GM18909 (cell line): ENCODE data around the gene MED27.

Source experiments
- ATAC-seq: cut with Tn5 transposase; IDR thresholded peaks from one replicate; pipeline ENCODE4 v1.9.1; 2021; ENCODE audit warnings: mild to moderate bottlenecking; ENCODE audit not compliant: unreplicated experiment, poor library complexity

The MED27 gene

DNA sequence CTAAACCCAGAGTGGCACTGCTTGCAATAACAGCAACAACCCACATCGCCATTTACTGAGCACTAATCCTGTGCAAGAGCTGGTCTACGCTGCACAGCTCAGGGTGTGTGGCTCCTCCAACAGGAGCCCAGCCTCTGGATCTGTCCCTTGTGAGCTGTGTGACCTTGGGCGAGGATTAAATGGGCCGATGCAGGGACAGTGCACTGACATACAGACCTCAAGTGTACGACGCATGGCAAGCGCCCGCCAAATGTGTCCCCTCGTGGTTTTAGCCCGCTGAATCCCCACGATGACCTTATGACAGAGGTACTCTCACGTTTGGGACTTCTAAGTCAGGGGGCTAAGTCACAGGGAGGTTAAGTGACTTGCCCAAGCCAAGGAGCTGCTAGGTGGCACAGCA lies 209.5 kb downstream of the MED27 start:
- no peak for ATAC-seq

DNA sequence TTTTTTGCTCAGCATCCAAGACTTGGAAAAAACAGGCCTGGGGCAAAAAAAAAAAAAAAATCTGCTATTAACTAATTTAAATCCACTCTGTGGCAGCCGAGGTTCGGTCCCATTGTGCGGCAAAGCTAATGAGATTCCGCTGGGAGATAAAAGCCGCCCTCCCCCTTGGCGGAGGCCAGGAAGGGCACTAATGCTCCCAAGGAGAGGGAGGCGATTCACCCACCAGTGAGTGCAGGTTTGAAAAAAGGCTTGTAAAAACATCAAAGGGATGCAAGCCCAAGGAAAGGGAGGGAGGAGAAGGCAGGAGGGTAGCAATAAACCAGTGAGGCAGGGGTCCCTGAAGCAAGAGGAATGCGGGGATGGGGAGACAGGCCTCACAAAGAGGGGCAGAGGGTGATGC lies 210.3 kb downstream of the MED27 start:
- ATAC-seq, result no peak

DNA sequence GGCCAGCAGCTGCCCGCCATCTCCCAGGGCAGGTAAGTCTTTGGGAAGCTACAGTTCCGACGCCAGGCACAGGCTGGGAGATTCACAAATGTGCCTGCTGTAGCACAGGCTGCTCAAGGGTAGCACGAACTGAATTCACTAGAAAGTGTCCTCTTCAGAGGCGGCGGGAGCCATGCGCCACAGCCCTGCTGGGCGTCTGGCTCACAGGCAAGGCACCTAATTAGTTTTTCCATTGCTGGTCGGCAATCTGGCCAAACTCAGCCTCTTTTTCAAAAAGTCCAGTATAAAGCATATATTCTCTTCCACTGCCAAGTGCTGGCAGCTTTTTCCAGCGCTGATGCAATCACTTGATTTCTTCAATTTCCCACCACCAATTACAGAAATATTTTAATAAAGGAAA lies 210.9 kb downstream of the MED27 start:
- no peak for ATAC-seq

DNA sequence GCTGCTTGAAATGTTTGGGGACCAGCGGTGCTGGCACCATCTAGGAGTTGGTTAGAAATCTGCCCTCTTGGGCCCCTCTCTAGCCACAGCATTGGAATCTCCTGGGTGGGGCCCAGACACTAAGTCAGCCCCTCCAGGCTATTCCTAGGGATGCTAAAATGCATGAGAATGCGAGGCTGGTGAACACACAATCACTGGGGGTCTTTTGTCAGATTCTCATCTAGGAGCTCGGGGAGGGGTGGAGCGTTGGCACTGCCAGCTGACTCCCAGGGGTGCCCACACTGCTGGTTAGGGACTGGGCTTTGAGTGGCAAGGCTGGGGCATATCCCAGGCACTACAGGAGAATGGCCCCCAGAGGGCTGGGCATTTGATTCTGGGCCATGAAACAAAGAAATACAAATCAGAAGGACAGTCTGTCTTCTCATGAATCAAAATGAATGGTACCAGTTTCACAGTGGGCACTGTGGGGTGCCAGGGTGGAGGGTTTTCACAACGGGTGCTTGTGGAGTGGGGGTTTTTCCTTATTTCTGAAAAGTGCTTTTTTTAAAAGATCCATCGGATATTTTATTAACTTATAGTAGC lies 212.0 kb downstream of the MED27 start:
- ATAC-seq, result no peak

DNA sequence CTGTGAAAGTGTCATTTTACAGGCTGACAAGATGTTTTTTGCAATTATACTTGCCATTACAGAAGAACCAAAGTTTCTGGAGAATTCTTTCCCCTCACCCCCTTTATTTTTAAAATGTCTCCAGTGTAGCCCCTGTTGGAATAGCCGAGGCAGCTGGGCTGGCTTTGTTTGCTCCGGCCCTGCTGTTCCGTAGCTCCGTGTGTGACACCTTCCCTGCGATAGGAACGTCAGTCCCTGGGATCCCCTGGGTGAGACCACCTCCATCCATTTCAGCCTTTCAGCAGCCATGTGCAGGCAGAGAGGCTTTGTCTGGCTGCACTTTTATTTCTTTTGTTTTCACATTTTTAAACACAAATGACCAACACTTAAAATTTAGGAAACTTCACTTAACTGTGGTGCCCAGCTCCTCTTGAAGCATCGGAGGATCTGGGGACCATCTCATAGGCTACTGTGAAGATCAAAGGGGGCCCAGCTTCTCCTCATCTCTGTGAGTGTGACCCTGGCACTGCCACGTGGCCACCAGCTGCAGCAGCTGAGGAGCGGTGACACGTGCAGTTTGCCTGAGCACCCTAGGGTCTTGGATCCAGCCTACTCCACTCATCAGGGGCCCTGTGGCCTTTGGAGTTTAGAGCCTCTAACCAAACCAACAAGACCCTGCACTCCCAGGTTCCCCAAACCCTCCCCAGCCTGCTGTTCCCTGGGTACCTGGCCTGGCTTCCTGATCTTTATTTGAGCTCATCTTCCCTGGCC lies 214.0 kb downstream of the MED27 start:
- ATAC-seq, result no peak

DNA sequence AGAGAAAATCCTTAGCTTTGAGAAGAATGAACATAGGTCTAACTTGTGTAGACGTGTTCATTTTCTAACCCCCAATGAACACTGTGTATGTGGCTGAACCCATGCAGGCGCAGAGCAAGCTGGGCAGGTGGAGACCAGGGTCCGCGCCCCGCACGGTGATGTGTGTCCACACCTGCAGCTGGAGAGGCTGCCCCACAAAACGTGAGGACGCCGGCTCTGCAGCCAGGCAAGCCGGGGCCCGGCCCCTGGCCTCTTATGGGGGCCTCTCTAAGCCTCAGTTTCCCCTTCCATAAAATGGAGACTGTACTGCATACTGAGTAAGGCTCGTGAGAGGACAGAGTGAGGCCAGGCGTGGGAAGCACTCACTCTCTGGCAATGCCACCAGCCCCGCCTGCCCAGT lies 215.1 kb downstream of the MED27 start:
- no peak for ATAC-seq

DNA sequence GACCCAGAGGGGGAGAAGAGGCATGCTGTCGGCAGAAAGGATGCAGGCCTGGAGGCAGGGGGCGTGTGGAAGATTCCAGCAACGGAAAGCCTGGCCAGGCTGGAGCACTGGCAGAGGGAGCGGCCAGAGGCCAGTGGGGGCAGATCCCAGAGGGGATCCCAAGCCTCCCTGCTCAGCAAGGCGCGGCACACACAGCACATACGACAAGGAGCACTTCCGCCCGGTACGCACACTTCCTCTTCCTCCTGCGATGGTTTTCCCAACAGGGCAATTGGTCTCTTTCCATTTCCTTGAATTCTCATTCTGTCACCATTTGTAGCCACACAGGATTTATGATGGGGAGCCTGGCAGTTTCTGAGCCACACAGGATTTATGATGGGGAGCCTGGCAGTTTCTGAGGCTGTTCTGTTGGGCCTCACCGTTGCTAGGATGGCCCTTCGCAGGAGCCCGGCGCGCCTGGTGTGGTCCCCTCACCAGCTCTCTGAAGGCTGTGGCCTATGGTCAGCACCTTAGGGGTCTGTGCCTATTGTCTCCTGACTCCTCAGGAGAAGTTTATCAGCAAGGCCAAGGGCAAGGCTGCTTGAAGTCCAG lies 216.3 kb downstream of the MED27 start:
- no peak for ATAC-seq

DNA sequence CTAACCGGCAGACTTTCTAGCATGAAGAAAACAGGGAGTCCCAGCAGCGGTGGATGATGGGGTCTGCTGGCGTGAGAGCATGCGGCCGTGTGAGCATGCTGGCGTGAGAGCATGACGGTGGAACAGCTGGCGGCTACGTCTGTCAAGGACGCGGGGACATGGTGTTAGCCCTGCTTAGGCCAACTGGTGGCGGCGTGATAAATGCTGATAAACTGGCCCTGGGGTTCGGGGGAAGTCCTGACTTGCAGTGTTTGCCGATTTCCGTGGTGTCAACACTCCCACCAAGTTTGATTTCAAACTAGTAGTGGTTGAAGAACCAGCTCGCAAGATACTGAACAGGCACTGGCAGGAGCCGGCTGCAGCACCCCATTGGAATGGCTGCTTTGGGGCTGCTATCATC lies 217.4 kb downstream of the MED27 start:
- no peak for ATAC-seq

DNA sequence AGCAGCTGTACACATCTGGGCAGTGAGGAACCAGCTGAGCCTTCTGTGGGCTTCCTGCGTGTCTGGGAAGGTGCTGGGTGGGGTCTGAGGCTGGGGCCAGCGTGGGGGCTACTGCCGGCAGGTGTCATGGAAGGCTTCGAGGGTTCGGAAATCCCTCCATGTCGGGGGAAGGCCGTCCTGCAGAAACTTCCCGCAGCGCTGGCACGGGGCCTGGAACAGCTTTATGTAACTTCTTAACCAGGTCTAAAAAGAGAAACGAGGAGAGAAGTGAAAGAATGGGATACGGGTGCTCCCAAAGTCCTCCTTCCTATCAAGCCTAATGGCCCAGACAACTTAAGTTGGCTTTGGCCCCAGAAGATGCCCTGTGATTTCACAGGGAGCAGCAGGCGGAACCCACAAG lies 219.2 kb downstream of the MED27 start:
- ATAC-seq, result no peak

DNA sequence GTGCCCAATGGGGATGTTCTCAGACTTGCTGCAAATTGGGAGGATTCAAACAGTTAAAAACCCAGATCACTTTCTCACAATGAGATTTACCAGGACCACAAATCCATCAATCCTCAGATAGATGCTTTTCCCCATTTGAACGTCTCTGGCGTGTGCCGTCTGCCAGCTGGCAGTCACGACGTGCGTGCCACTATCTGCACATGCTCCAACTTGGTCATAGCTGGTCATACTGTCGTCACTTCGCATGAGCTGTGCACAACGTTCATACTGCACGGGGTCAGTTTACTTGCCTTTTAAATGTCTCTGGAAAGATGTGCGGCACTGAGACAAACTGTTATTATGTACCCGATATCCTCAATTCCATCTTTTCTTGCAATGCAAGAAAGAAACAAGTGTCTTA lies 221.5 kb downstream of the MED27 start:
- no peak for ATAC-seq

DNA sequence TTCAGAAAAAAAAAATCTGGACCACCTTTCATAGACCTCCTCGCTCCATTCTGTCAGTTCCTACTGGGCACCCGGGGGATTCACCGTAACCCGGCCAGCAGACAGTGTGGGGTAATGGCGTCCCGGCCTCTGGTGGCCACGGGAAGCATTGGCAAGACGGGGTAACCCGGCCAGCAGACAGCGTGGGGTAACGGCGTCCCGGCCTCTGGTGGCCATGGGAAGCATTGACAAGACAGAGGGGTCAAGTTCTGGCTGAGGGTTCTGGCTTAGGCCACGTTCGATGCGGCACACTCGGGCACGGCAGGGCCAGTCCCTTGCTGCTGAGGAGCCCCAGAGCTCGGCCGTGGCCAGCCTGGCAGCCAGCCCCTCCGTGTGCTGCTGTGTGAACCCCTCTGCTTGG lies 223.6 kb downstream of the MED27 start:
- ATAC-seq, result no peak

DNA sequence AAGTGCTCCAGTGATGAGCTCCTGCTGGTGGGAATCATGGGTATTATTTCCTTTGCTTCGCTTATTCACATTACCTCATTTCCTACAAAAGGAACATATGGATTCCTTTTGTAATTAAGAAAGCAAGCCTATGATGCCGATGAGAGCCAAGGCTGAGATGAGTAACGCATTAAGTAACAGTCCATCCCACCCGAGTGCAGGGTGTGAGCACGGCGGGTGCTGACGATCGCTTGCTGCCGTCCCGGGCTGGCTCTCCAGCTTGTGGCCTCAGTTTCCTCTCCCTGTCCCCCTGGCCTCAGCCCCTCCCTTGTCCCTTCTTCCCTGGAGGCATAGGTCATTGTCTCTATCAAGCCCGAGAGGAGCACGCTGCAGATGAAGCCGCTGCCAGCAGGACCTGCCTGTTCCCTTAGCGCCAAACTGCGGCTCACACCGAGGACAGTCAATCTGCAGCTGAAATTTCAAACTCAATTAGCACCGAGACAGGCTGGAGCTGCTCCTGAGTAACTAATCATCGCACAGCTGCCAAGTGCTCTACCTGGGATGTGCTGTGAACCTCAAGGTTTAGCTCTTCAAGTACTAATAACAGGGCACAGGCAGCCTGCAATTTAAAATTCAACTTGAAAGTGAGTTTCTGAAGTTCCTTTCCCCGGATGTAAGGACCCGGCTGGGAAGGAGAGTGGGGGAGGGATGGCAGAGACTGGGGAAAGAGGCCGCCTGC lies 224.6 kb downstream of the MED27 start:
- no peak for ATAC-seq

DNA sequence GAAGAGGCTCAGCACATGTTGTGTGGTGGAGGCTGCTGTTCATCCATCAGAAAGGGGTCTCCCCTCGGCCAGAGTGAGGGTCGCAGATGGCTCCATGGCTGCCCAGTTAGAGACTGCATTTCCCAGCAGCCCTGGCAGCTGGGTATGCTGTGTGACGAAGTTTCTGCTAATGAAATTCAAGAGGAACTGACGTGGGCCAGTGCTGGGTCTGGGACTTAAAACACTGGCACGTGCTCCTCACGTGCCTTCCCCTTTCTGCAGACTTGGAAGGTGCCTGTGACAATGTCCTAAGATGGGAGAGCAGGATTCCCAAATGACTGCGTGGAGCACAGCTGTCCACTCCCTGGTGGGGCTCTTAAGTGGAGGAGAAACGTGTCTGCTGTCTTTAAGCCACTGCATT lies 225.3 kb downstream of the MED27 start:
- ATAC-seq, result no peak

DNA sequence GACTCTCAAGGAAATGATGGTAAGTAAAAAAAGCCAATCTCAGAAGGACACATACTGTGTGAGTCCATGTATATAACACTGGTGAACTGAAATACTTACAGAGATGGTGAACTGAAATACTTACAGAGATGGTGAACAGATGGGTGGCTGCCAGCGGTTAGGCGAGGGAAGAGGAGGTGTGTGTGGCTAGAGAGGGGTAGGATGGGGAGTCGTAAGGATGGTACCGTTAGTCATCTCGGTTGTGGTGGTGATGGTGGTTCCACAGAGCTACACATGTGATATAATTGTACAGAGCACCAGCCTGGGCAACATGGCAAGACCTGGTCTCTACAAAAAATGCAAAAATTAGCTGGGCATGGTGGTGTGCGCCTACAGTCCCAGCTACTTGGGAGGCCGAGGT lies 226.2 kb downstream of the MED27 start:
- no peak for ATAC-seq

DNA sequence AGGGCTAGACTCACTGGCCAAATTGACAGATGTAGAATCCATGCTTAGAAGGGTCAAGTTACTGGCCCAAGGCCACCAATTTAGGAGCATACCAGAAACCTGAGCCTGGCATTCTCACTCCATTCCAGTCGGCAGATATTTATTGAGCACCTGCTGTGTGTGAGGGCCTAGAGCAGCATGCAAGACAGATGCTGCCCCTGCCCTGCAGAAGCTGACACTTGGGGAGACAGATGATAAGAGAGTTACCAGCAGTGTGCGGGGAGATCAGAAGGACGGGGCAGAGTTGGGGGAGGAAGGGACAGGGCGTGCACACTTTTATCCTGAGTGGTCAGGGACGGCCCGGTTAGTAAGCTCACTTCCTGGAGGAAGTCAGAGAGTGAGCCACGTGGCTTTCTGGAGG lies 228.3 kb downstream of the MED27 start:
- no peak for ATAC-seq

DNA sequence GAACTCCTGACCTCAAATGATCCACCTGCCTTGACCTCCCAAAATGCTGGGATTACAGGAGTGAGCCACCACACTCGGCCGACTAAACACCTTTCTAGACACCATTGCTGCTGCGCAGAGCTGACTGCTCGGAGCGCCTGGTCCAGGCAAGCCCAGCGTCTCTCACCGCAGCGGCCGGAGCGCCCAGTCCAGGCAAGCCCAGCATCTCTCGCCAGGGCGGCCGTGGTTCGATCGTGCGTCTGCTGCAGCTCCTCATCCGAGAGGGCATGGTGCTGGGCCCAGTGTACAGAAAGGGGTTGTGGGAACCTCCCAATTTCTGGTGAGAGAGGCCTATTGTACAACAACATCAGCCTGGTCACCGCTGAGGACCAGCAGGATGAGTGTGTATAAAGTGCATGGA lies 230.3 kb downstream of the MED27 start:
- no peak for ATAC-seq

DNA sequence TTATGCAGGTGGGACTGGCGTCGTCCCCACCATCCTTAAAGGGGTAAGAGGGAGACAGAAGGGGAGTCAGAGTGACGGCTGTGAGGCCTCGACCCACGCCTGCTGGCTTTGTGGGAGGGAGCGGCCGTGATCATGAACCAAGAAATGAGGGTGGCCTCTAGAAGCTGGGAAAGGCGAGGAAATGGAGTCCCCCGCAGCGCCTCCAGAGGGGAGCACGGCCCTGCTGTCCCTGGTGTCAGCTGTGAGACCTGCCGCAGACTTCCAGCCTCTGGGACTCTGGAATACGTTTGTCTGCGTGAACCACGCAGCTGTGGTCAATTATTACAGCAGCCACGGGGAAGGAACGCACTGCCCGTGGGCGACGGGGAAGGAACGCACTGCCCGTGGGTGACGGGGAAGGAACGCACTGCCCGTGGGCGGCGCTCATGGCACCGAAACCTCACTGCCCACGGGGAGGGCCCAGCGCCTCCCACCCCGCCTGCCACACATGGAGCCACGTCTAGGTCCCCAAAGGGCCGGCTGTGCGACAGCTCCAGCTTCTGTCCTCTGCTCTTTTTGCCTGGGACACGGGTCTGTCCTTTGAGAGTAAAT lies 231.0 kb downstream of the MED27 start:
- no peak for ATAC-seq

DNA sequence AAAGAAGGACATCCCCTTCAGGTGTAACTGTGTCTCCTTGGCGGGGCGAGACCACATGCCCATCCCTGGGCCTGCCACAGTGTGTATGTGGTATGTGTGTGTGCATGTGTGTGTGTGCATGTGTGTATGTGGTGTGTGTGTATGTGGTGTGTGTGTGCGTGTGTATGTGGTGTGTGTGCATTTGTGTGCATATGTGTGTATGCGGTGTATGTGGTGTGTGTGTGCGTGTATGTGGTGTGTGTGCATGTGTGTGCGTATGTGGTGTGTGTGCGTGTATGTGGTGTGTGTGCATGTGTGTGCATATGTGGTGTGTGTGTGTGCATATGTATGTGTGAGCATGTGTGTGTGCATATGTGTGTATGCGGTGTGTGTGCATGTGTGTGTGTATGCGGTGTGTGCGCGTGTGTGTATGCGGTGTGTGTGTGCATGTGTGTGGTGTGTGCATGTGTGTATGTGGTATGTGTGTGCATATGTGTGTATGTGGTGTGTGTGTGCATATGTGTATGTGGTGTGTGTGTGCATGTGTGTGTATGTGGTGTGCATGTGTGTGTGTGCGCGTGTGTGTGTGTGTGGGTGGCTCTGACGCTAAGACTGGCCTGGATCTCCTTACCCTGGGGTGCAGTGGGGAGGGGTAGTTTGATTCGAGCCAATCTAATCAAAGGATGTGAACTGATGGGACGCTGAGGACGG lies 231.9 kb downstream of the MED27 start:
- no peak for ATAC-seq

DNA sequence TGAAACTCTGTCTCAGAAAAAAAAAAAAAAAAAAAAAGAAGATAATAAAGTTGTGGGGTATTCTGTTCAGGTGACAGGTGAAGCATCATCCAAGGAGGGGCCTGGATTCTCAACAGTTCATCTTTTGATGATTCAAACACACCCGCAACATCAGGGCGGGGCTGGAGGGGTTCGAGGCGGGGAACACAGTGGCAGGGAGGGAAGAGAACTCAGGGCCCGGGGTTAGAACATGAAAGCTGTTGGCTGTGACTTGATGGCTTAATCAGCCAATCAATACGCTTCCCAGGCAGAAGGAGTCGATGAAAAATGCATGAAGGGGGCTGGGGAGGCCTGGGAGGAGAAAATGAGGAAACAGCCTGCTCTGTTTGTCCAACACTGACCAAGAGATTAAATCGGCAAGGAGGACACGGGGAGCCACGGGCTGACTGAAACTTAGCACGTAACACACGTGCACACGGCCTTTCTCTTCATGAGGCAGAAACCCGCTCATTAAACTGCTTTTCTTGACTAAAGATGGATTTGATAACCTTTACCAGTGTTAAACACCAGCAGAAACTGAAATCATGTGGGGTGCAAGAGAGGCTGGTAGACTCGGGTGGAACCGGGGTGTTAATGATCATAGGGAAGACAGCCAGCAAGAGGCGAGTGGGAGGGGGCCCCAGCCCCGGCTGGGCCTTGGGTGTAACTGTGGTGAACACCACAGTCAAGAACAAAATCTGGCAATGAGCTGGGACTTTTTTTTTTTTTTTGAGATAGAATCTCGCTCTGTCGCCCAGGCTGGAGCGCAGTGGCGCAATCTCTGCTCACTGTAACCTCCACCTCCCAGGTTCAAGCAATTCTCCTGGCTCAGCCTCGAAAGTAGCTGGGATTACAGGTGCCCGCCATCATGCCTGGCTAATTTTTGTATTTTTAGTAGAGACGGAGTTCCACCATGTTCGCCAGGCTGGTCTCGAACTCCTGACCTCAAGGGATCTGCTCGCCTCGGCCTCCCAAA lies 234.1 kb downstream of the MED27 start:
- ATAC-seq, result no peak
